Measurements from ENCODE around the gene ARAP3.

ARAP3 gene

DNA sequence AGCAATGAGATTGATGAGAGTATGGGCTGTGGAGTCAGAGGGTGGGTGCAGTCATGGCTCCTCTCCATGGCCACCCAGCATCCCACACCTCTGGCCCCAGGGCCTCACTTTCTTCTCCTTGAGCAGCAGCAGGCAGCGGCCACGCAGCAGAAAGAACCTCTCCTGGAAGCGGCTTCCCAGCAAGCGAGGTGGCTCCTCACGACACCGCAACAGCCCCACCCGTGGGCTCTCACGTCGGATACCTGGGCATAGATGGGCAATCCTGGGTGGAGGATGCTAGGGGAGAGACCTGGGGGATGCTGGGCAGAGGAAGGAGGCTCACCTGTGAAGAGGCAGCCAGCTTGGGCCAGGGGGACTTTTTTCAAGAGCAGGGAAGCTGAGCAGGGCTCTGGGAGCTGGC, 25.6 kb downstream of the ARAP3 start:
- TF ChIP-seq, protein P1, sequence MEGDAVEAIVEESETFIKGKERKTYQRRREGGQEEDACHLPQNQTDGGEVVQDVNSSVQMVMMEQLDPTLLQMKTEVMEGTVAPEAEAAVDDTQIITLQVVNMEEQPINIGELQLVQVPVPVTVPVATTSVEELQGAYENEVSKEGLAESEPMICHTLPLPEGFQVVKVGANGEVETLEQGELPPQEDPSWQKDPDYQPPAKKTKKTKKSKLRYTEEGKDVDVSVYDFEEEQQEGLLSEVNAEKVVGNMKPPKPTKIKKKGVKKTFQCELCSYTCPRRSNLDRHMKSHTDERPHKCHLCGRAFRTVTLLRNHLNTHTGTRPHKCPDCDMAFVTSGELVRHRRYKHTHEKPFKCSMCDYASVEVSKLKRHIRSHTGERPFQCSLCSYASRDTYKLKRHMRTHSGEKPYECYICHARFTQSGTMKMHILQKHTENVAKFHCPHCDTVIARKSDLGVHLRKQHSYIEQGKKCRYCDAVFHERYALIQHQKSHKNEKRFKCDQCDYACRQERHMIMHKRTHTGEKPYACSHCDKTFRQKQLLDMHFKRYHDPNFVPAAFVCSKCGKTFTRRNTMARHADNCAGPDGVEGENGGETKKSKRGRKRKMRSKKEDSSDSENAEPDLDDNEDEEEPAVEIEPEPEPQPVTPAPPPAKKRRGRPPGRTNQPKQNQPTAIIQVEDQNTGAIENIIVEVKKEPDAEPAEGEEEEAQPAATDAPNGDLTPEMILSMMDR (IDR thresholded peaks at IDR 0.05; ENCODE audit: low read depth, low read length, missing control alignments), result no peak
- no peaks in the 10 kb centered on the region for H3K27me3 ChIP-seq (replicated peaks)
- no peak overlapping the region for H3K27ac ChIP-seq
- in situ Hi-C loops (cut with HindIII; ENCODE audit: low pct_ligation_motif_present, low sequenced_read_pairs), result no loop called here
- H3K4me3 ChIP-seq (ENCODE audit: low read depth, low read length), result no peak overlapping the region
- DNase-seq, result no peak
- peaks cover 22% of the 10 kb centered on the region for H3K36me3 ChIP-seq (replicated peaks)

DNA sequence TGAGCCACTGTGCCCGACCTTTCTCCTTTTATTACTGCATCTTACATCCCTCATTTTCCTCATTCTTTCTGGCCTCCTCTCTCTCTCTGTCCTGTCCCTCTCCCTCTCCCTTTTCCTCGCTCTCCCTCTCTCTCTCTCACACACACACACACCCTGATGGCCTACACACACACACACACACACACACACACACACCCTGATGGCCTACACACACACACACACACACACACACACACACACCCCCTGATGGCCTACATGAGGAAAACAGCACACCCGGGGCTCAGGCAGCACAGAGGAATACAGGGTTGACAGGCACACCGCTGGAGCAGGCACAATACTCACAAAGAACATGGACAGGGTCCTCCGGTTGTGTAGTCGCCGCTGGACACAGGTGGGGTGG, 27.0 kb downstream of the ARAP3 start:
- H3K27me3 ChIP-seq (replicated peaks), result no peaks in the 10 kb centered on the region
- TF ChIP-seq, protein P1 (IDR thresholded peaks at IDR 0.05; ENCODE audit: low read depth, low read length, missing control alignments), result no peak
- no peak overlapping the region for H3K27ac ChIP-seq
- in situ Hi-C loops (cut with HindIII; ENCODE audit: low pct_ligation_motif_present, low sequenced_read_pairs), result no loop called here
- no peak overlapping the region for H3K4me3 ChIP-seq (ENCODE audit: low read depth, low read length)
- H3K36me3 ChIP-seq (replicated peaks), result peaks cover 22% of the 10 kb centered on the region
- DNase-seq, result no peak

DNA sequence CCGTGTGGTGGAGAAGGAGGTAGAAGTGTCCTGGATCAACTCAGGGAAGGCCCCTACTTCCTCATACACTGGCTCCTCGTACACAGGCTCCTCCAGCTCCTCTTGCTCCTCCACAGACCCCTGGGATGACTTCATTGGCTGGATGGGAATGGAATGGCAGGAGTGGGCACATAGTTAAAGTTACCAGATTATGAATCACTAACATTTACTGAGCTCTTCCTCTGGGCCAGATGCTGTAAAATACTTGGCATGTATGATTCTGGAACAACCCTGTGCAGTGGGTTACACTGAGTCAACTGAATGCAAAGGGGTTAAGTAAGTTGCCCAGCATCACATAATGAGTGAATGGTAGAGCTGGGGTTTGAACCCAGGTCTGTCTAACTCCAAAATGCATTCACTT, 27.7 kb downstream of the ARAP3 start:
- no peak overlapping the region for H3K4me3 ChIP-seq (ENCODE audit: low read depth, low read length)
- TF ChIP-seq, protein P1 (IDR thresholded peaks at IDR 0.05; ENCODE audit: low read depth, low read length, missing control alignments), result no peak
- peak overlapping the region; percentile 58 for H3K27ac ChIP-seq
- in situ Hi-C loops (cut with HindIII; ENCODE audit: low pct_ligation_motif_present, low sequenced_read_pairs), result no loop called here
- H3K27me3 ChIP-seq (replicated peaks), result no peaks in the 10 kb centered on the region
- H3K36me3 ChIP-seq (replicated peaks), result peaks cover 23% of the 10 kb centered on the region
- DNase-seq, result peak; percentile 67

DNA sequence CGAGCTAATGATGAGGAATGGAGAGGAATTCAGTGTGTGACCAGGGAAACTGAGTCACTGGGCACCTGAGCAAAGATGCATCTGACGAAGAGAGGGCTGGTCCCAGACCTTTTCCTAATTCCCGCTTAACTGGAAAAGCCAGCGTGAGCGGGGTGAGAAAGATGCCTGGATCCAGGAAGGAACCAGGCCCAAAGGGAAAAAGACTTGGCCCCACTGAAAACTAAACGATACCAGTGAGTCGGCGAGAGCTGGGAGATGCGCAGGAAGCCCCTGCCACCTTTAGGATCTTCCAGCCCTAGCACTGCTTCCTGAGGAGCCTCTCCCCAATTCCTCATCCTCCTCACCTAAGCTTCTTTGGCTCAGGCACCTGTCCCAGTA, 30.3 kb downstream of the ARAP3 start:
- Histone ChIP-seq H3K27me3 (replicated peaks) (no peaks in the 10 kb centered on the region), H3K4me3 (ENCODE audit: low read depth, low read length) (peak overlapping the region; percentile 78), H3K36me3 (replicated peaks) (peaks cover 42% of the 10 kb centered on the region), H3K27ac (peak overlapping the region; percentile 45)
- TF ChIP-seq, protein P1 (IDR thresholded peaks at IDR 0.05; ENCODE audit: low read depth, low read length, missing control alignments), result no peak
- in situ Hi-C loops (cut with HindIII; ENCODE audit: low pct_ligation_motif_present, low sequenced_read_pairs), result no loop called here
- no peak for DNase-seq

DNA sequence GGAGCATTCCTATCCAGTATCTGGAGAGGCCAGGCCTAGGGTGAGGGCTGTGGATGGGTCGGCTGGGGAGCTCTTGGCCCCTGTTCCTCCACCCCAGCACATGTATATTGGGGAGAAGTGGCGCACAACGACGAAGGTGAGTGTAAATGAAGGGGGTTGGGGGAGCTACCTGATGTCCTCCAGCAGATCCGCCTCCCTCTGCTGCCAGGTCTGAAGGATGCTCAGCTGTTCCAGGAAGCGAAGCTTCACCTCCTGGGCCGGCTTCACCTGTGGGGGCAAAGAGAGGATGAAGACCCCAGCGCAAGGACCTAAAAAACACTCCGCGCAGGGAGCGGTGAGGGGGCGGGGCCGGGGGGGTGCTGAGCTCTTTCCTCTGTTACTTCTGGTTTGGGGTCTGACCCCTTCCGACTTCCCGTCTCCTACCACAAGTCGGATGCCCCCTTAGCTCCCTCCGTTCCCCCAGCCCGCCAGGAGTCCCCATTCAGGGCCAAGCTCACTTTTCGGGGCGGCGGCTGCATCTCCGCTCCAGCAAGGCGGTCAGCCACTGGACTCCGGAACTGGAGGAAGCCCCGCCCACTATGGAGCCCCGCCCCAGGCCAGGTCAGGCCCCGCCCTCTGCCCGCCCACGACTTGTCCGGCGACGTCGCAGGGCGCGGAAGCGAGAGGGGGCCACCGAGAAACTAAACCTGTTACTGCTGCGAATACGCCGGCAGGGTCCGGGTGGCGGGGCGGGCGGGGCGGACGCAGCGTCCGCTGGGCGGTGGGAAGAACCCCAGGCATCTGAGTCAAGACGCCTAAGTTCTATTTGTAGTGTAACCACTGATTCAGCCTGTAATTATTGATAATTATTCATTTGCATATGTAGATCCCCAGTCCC, 30.9 kb downstream of the ARAP3 start, which contains the start of gene FCHSD1:
TSS of gene FCHSD1 (minus strand) at position 568 of the 877 bp plus-strand sequence. CDS start at position 518, 50 bp downstream.
- Histone ChIP-seq H3K27ac (peak within 1 kb of the TSS; percentile 45), H3K36me3 (replicated peaks) (peaks cover 43% of the 10 kb centered on the region), H3K4me3 (ENCODE audit: low read depth, low read length) (peak within 1 kb of the TSS; percentile 78), H3K27me3 (replicated peaks) (no peaks in the 10 kb centered on the region)
- in situ Hi-C loops (cut with HindIII; ENCODE audit: low pct_ligation_motif_present, low sequenced_read_pairs), result no loop called here
- peak; percentile 81 for DNase-seq
- TF ChIP-seq, protein P1 (IDR thresholded peaks at IDR 0.05; ENCODE audit: low read depth, low read length, missing control alignments), result no peak
